ENCODE data around the gene TP53I13.

Gene TP53I13

DNA sequence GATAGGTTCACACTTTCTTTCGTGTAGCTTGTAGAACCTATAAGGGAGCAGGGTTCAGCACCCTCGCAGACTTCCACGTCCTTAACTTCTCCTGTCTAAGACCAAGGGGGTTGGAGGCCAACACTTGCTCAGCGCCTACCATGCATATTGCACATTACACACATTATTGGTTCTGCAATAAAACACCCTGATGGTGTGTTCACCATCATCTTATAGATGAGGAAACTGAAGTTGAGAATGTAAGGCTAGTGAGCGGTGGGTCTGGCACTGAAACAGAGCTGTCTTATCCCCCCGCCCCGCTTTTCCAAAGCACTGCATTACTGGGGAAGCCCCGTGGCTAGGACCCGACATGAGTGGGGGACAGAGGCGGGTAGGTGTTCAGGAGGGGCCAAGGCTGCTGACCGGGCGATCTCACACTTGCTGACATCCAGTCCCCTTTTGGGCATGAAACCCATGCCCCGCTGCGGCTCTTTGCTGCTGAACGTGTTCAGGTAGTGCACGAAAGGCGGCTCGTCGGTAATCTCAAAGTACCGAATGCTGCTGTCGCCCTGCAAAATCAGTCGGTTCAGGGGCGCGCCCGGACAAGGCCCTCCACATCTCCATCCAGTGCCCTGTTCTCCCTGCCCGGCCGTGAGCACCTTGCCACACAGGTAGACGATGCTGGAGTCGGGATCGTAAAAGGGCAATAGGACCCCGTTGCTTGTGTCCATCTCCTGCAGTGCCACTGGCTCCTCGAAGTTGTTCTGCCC, 48.0 kb downstream of the TP53I13 start:
- DNase-seq: no peak

DNA sequence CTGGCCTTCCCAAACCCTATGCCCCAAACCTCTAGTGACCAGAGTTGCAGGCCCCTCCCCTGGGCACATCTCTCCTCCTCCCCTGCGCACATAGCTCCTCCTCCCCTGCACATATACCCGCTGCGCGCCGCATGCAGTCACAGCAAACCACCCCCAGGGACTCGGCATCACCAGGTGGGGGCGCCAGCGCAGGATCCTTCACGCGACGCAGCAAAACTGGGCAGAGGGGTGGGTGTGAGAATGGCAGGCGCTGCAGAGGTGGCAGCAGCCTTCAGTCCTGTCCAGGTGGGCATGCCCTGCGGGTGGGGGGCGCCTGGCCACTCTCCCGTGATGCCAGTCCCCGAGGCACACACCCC, 48.6 kb downstream of the TP53I13 start:
- DNase-seq: peak; percentile 81 to 94 (median 89)

- peak; percentile 74 to 91 (median 82) for DNase-seq
Observed at GRCh38 chr17:29617481-29618271, 49.2 kb downstream of the TP53I13 start.

GRCh38 chr17:29618272-29619065, 50.0 kb downstream of the TP53I13 start:
- no peak for DNase-seq

GRCh38 chr17:29619251-29619650, 50.8 kb downstream of the TP53I13 start:
- DNase-seq: peak in 1 of 5 donors; percentile 36

DNA sequence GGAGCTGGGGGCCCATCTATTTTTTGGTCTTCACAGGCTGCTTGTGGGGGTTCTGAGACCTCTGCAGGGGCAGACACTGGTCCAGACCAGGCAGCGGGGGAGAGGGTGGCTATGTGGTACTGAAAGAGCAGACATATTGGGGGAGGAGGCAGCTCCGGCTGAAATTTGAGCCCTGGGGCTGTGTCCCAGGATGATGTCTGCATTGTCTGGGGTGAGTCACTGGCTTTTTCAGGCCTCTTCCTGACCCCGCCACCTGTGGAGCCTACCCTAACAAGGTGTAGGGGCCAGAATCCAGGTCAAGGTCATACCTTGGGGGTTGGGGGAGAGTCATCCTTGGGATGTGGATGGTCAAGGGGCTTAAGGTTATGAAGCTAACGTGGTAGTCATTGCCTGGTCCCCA, 51.8 kb downstream of the TP53I13 start:
- no peak for DNase-seq

- no peak for DNase-seq
Observed at GRCh38 chr17:29620779-29621500, 52.4 kb downstream of the TP53I13 start.

GRCh38 chr17:29621751-29622194, 53.3 kb downstream of the TP53I13 start:
- DNase-seq: no peak

All from T-helper 1 cell (primary cell).